Left lung (tissue), 10 donors: ENCODE measurements around the gene JARID2. TPM values are rescaled to one million over a fixed set of nuclear protein-coding genes. Genes with fewer than 3 reads are reported as not detected.
A peak's percentile ranks its signal among the peaks of the same experiment; 100 is the strongest.

Experiments used
- ATAC-seq: fragments of 200-7000 bp; cut with Tn5 transposase; one replicate; pipeline ENCODE4 v1.9.1; 2020; ENCODE audit warnings: moderate library complexity
- DNase-seq, 4 donors: peaks; one replicate each; pipeline ENCODE4 v3.0.0-alpha.2; 2013 to 2020
- H3K27ac ChIP-seq, 2 donors: fragments of 200-600 bp; sonication (generic) in 1 of 2; one replicate each; pipeline versions ENCODE4 v1.5.0 to v1.8.0; 2020 to 2021
- H3K27me3 ChIP-seq, 2 donors: fragments of 200-600 bp; sonication (generic) in 1 of 2; one replicate each; pipeline versions ENCODE4 v1.5.0 to v1.8.0; 2020 to 2021
- H3K36me3 ChIP-seq, 2 donors: fragments of 200-600 bp; sonication (generic) in 1 of 2; one replicate each; pipeline versions ENCODE4 v1.5.0 to v1.8.0; 2020 to 2021
- H3K4me1 ChIP-seq, 2 donors: fragments of 200-600 bp; one replicate each; pipeline ENCODE4 v1.8.0; 2021
- H3K4me3 ChIP-seq, 2 donors: fragments of 200-600 bp; sonication (generic) in 1 of 2; one replicate each; pipeline versions ENCODE4 v1.5.0 to v1.8.0; 2020 to 2021; ENCODE audit warnings: mild to moderate bottlenecking in 1 of 2
- H3K9me3 ChIP-seq, 2 donors: fragments of 200-600 bp; sonication (generic) in 1 of 2; one replicate each; pipeline versions ENCODE4 v1.5.0 to v1.8.0; 2020 to 2021
- intact Hi-C, 2 donors: fragments of 100-400 bp; cut with DNase I; formaldehyde crosslinking; loops; one replicate each; pipeline versions ENCODE4 v1.11.2 to v1.14.2; 2022
- polyA plus RNA-seq, 6 donors: library from polyadenylated mRNA; unstranded; fragments of 120-200 nt; gene quantifications; one replicate each; pipeline ENCODE4 v1.2.1, GENCODE V29; 2013; ENCODE audit not compliant: insufficient read length in 6 of 6
- total RNA-seq, 2 donors: library from RNA; stranded (reverse); fragmentation: NEBNext Ultra II Directional; extraction: Animal tissue kit (Norgen Biotek cat#: 25700); gene quantifications; one replicate each; pipeline ENCODE4 v1.2.1, GENCODE V29; 2021
- TF ChIP-seq, protein P1 (sequence below), 2 donors: fragments of 200-600 bp; sonication (generic) in 1 of 2; IDR thresholded peaks; one replicate each; pipeline versions ENCODE4 v1.5.0 to v1.8.0; 2021; ENCODE audit warnings: antibody characterized with exemption in 2 of 2
- donor health status: DM: no; HTN: yes; CAD: no.
- donor health status: DM: no; HTN: no; CAD: no.

JARID2 gene
- total and polyA plus RNA-seq, 8 donors = 10.2 to 19.4 (median 17.8) TPM

DNA sequence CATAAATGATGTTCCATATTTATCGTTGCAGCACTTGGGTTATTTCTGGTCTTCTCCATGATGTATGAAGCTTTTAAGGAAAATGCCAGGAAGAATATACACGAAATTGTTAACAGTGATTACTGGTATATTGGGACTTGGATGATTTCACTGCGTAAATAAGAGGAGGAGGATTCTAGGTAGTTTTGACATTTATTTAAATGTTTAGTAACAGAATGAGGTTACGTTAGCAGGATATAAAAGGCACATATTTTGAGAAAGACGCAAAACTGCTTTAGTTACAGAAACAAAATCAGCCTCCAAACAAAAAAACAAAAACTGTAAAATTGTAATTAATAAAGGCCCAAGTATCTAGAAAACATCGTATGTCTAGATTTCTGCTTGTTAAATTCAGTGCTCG lies 147.7 kb downstream of the JARID2 start:
- ATAC-seq = no peak

DNA sequence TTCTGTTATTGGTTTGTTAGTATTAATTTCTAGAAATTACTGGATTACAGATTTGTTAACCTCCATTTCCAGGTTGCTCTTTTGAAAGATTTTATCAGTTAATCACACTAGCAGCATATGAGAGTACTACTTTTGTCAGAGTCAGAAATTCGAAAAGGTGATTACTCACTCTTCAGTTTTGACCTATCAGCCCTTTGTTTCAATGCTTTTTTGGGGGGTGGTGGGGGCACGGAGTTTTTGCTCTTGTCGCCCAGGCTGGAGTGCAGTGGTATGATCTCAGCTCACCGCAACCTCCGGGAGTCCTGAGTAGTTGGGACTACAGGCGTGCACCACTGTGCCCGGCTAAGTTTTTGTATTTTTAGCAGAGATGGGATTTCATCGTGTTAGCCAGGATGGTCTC lies 149.2 kb downstream of the JARID2 start:
- Histone ChIP-seq H3K27ac (no peak overlapping the region), H3K9me3 (no peaks in the 10 kb centered on the region), H3K4me3 (no peak overlapping the region), H3K36me3 (no peaks in the 10 kb centered on the region), H3K27me3 (no peaks in the 10 kb centered on the region), H3K4me1 (peaks cover 11 to 34% of the 10 kb centered on the region in 2 donors)
- TF ChIP-seq, protein P1, sequence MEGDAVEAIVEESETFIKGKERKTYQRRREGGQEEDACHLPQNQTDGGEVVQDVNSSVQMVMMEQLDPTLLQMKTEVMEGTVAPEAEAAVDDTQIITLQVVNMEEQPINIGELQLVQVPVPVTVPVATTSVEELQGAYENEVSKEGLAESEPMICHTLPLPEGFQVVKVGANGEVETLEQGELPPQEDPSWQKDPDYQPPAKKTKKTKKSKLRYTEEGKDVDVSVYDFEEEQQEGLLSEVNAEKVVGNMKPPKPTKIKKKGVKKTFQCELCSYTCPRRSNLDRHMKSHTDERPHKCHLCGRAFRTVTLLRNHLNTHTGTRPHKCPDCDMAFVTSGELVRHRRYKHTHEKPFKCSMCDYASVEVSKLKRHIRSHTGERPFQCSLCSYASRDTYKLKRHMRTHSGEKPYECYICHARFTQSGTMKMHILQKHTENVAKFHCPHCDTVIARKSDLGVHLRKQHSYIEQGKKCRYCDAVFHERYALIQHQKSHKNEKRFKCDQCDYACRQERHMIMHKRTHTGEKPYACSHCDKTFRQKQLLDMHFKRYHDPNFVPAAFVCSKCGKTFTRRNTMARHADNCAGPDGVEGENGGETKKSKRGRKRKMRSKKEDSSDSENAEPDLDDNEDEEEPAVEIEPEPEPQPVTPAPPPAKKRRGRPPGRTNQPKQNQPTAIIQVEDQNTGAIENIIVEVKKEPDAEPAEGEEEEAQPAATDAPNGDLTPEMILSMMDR (IDR thresholded peaks at IDR 0.05) = no peak
- ATAC-seq = no peak
- intact Hi-C loops = no loop called here
- DNase-seq = no peak

More for the DNA sequence above, 147.7 kb downstream of the JARID2 start:
- H3K4me1 ChIP-seq = peaks cover 6 to 41% of the 10 kb centered on the region in 2 donors
- no peak overlapping the region for H3K27ac ChIP-seq
- TF ChIP-seq, protein P1 (IDR thresholded peaks at IDR 0.05) = no peak
- no peaks in the 10 kb centered on the region for H3K27me3 ChIP-seq
- H3K4me3 ChIP-seq = no peak overlapping the region
- intact Hi-C loops = no loop called here
- H3K9me3 ChIP-seq = no peaks in the 10 kb centered on the region
- DNase-seq = no peak
- no peaks in the 10 kb centered on the region for H3K36me3 ChIP-seq

DNA sequence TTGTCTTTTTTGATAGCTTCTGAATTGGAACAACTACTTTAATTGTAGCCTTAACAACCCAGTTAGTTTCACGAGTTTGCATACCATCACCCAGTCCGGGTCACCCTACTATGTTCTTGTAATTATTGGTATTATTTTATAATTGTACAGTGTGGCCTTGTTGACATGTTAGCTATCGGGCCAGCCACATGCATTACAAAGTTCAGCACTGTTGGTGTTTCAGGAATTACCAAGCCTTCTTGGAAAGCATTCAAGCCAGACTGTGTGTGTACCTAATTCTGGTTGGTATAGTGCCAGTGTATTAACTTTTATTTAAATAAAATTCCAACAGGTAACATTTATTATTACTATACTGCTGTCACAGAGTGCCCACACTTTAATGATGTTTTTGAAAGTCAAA lies 150.9 kb downstream of the JARID2 start:
- H3K4me1 ChIP-seq = peaks cover 17 to 35% of the 10 kb centered on the region in 2 donors
- H3K9me3 ChIP-seq = no peaks in the 10 kb centered on the region
- H3K27ac ChIP-seq = no peak overlapping the region
- intact Hi-C loops = no loop called here
- H3K4me3 ChIP-seq = no peak overlapping the region
- H3K27me3 ChIP-seq = no peaks in the 10 kb centered on the region
- ATAC-seq = no peak
- H3K36me3 ChIP-seq = no peaks in the 10 kb centered on the region
- DNase-seq = no peak
- TF ChIP-seq, protein P1 (IDR thresholded peaks at IDR 0.05) = no peak

DNA sequence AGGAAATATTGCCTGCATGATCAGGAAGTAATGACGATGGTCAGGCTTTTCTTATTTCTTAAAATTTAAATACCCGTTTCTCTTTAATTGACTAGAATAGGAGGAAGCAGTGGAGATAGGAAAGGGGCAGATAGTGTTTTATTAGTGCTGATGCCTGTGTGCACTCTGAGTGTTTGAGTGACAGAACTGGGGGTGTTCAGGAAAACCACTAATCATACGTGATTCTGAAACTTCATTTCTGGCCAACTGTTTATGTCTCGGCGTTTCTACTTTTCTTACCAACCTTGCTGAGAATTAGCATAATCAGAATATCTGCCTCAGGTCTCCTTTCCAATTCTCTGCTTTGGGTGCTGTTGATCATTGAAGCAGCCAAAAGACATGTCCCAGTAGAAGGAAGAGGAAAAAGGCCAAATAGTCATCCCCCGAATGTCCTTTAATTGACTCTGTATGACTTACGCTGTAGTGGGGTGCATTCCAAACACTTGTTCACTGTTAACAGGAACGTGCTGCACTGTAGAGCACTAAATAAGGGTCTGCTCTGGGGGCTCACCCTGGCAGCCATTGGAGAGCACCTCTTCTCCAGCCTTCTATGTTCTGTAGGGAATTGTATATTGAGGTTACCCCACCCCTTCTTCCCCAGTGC lies 152.9 kb downstream of the JARID2 start:
- intact Hi-C loops = no loop called here
- H3K4me3 ChIP-seq = no peak overlapping the region
- DNase-seq = no peak
- peaks cover 17 to 40% of the 10 kb centered on the region in 2 donors for H3K4me1 ChIP-seq
- no peaks in the 10 kb centered on the region for H3K27me3 ChIP-seq
- ATAC-seq = no peak
- H3K36me3 ChIP-seq = no peaks in the 10 kb centered on the region
- H3K9me3 ChIP-seq = no peaks in the 10 kb centered on the region
- TF ChIP-seq, protein P1 (IDR thresholded peaks at IDR 0.05) = no peak
- no peak overlapping the region for H3K27ac ChIP-seq

DNA sequence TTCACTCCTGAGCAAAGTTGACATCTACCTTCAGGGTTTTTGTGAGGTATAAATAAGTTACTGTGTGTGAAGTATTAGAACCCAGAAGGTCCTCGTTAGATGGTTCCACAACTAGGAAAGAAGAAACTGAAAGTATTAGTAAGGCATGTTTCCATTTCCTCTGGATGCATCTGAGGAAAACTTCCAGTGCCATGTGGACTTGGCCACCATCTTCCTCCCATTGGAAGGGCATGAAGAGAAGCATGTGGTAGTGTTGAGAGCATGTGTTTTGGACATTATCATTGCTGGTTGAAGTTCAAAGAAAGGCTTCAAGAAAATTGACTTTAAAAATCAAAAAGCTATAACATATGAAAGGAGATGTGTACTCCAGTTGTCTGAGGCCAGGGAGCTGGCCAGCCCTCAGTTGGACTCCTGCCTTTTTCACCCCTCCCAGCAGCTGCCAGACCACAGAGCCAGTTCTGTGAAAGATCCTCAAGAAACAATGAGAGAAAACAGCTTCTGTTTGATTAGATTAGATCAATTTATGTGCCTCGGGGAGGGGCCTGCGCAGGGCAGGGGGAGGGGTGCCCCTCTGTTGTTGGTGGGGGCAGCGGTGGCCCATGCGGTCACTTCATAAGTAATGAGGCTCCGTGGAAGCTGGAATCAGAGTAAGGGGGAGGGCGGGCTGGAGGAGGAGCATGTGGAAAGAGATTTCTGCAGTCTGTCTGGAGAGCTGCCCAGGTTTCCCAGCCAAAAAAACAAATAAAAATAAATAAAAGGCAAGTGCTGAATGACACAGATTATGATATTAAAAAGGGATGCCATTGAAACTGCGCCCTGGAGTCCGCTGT lies 154.0 kb downstream of the JARID2 start:
- no peaks in the 10 kb centered on the region for H3K27me3 ChIP-seq
- ATAC-seq (peak; percentile 83), DNase-seq (peak in 3 of 4 donors; percentile 64 to 95 (median 93))
- peaks cover 17 to 50% of the 10 kb centered on the region in 2 donors for H3K4me1 ChIP-seq
- no peaks in the 10 kb centered on the region for H3K9me3 ChIP-seq
- no peak overlapping the region for H3K27ac ChIP-seq
- H3K4me3 ChIP-seq = peak overlapping the region; percentile 6 to 10
- H3K36me3 ChIP-seq = no peaks in the 10 kb centered on the region
- intact Hi-C loops = no loop called here
- TF ChIP-seq, protein P1 (IDR thresholded peaks at IDR 0.05) = no peak
